HEK293T (cell line): Measurements from ENCODE around the gene PRLHR.

Source experiments
- CTCF ChIA-PET: fragments of 350-600 bp; formaldehyde crosslinking; extraction: SDS; loops from one replicate; lab custom pipeline; 2021; ENCODE audit warnings: antibody characterized with exemption, inconsistent platforms; lab: Yijun Ruan, JAX
- POLR2A ChIA-PET: fragments of 350-600 bp; formaldehyde crosslinking; extraction: SDS; loops from one replicate; lab custom pipeline; 2020; ENCODE audit warnings: antibody characterized with exemption, inconsistent platforms; lab: Yijun Ruan, JAX
- DNase-seq: peaks from one replicate; pipeline ENCODE4 v3.0.0; 2012; ENCODE audit warnings: mixed read lengths; ENCODE audit errors: extremely low spot score
- ARNT ChIP-seq: fragments of 450-650 bp; IDR thresholded peaks from 2 replicates; pipeline ENCODE4 v1.6.1; 2017; ENCODE audit warnings: mild to moderate bottlenecking
- BHLHE40 ChIP-seq: fragments of 450-650 bp; IDR thresholded peaks from 2 replicates; pipeline ENCODE4 v1.6.1; 2016; ENCODE audit warnings: mild to moderate bottlenecking, moderate library complexity, borderline replicate concordance
- CTBP1 ChIP-seq: fragments of 450-650 bp; IDR thresholded peaks from 2 replicates; pipeline ENCODE4 v1.6.1; 2016; ENCODE audit warnings: borderline replicate concordance
- ELF4 ChIP-seq: fragments of 450-650 bp; IDR thresholded peaks from 2 replicates; pipeline ENCODE4 v1.6.1; 2017; ENCODE audit warnings: antibody characterized with exemption
- FOXA1 ChIP-seq: fragments of 450-650 bp; IDR thresholded peaks from 2 replicates; pipeline ENCODE4 v1.6.1; 2016; ENCODE audit warnings: mild to moderate bottlenecking
- FOXK2 ChIP-seq: fragments of 450-650 bp; IDR thresholded peaks from 2 replicates; pipeline ENCODE4 v1.6.1; 2016; ENCODE audit warnings: mild to moderate bottlenecking
- FOXM1 ChIP-seq: fragments of 450-650 bp; IDR thresholded peaks from 2 replicates; pipeline ENCODE4 v1.6.1; 2017; ENCODE audit warnings: mild to moderate bottlenecking, borderline replicate concordance
- HDGF ChIP-seq: fragments of 450-650 bp; IDR thresholded peaks from 2 replicates; pipeline ENCODE4 v1.6.1; 2017; ENCODE audit warnings: antibody characterized with exemption, borderline replicate concordance
- L3MBTL2 ChIP-seq: fragments of 450-650 bp; conservative IDR thresholded peaks from 2 replicates; pipeline ENCODE4 v1.6.1; 2016; ENCODE audit warnings: mild to moderate bottlenecking
- LEF1 ChIP-seq: fragments of 450-650 bp; IDR thresholded peaks from 2 replicates; pipeline ENCODE4 v1.6.1; 2017; ENCODE audit warnings: mild to moderate bottlenecking, borderline replicate concordance
- NFRKB ChIP-seq: fragments of 450-650 bp; IDR thresholded peaks from 2 replicates; pipeline ENCODE4 v1.6.1; 2016; ENCODE audit warnings: mild to moderate bottlenecking, moderate library complexity
- PKNOX1 ChIP-seq: fragments of 450-650 bp; IDR thresholded peaks from 2 replicates; pipeline ENCODE4 v1.6.1; 2016
- SP1 ChIP-seq: fragments of 450-650 bp; IDR thresholded peaks from 2 replicates; pipeline ENCODE4 v1.6.1; 2017
- SUZ12 ChIP-seq: fragments of 450-650 bp; IDR thresholded peaks from 2 replicates; pipeline ENCODE4 v1.6.1; 2016; ENCODE audit warnings: mild to moderate bottlenecking
- TARDBP ChIP-seq: fragments of 450-650 bp; IDR thresholded peaks from 2 replicates; pipeline ENCODE4 v1.6.1; 2016
- ZNF384 ChIP-seq: fragments of 450-650 bp; IDR thresholded peaks from 2 replicates; pipeline ENCODE4 v1.6.1; 2016

PRLHR gene

GRCh38 chr10:118583611-118584010 is 11.8 kb downstream of the PRLHR start:
- ChIA-PET POLR2A (no interaction called here), CTCF (no interaction called here)
- TF ChIP-seq HDGF (no peak), CTBP1 (no peak), SUZ12 (no peak), TARDBP (no peak), PKNOX1 (no peak), NFRKB (no peak), FOXK2 (no peak), LEF1 (no peak), ZNF384 (no peak), FOXA1 (no peak)
- no peak for DNase-seq

- ChIA-PET POLR2A (no interaction called here), CTCF (no interaction called here)
- no peak for TF ChIP-seq L3MBTL2
- TF ChIP-seq NFRKB, result no peak
- no peak for TF ChIP-seq SP1
- no peak for TF ChIP-seq FOXA1
- no peak for TF ChIP-seq BHLHE40
- TF ChIP-seq SUZ12, result no peak
- TF ChIP-seq PKNOX1, result no peak
- no peak for TF ChIP-seq ZNF384
- no peak for TF ChIP-seq TARDBP
- no peak for TF ChIP-seq HDGF
- no peak for TF ChIP-seq FOXM1
- no peak for TF ChIP-seq ELF4
- TF ChIP-seq CTBP1, result no peak
- no peak for TF ChIP-seq FOXK2
- no peak for TF ChIP-seq ARNT
- no peak for TF ChIP-seq LEF1
- DNase-seq, result no peak
Measured at GRCh38 chr10:118582511-118582910, 12.9 kb downstream of the PRLHR start.

- POLR2A ChIA-PET, result no interaction called here
- no peak for DNase-seq
- CTCF ChIA-PET, result interaction anchor here (1.0 kb wide), 1 partner anchor 1131 kb away, joined by 4 read pairs; no protein-coding TSS in a partner anchor
- TF ChIP-seq FOXK2 (no peak), ELF4 (no peak), PKNOX1 (no peak), LEF1 (no peak), HDGF (no peak), FOXA1 (no peak), BHLHE40 (no peak), SUZ12 (no peak), NFRKB (no peak), L3MBTL2 (no peak), TARDBP (no peak), CTBP1 (no peak), ARNT (no peak), ZNF384 (no peak), SP1 (no peak), FOXM1 (no peak)
Measured at GRCh38 chr10:118581340-118581739, 14.1 kb downstream of the PRLHR start.

GRCh38 chr10:118580702-118581101 is 14.7 kb downstream of the PRLHR start:
- TF ChIP-seq ARNT (no peak), BHLHE40 (no peak), NFRKB (no peak)
- ChIA-PET POLR2A (no interaction called here), CTCF (interaction anchor here (1.0 kb wide), 1 partner anchor 1131 kb away, joined by 4 read pairs; no protein-coding TSS in a partner anchor)
- no peak for DNase-seq

- POLR2A ChIA-PET, result no interaction called here
- CTCF ChIA-PET, result no interaction called here
- no peak for TF ChIP-seq BHLHE40
- no peak for TF ChIP-seq CTBP1
- TF ChIP-seq FOXA1, result no peak
- no peak for TF ChIP-seq ARNT
- TF ChIP-seq ZNF384, result no peak
- no peak for TF ChIP-seq ELF4
- TF ChIP-seq LEF1, result no peak
- TF ChIP-seq NFRKB, result no peak
- no peak for TF ChIP-seq FOXM1
- TF ChIP-seq HDGF, result no peak
- no peak for TF ChIP-seq TARDBP
- DNase-seq, result no peak
Measured at GRCh38 chr10:118573512-118573911, 21.9 kb downstream of the PRLHR start.

GRCh38 chr10:118572256-118573041 is 23.0 kb downstream of the PRLHR start:
- ChIA-PET CTCF (no interaction called here), POLR2A (no interaction called here)
- TF ChIP-seq BHLHE40, result no peak
- no peak for TF ChIP-seq NFRKB
- no peak for TF ChIP-seq ARNT
- TF ChIP-seq FOXK2, result no peak
- no peak for TF ChIP-seq SUZ12
- no peak for TF ChIP-seq LEF1
- no peak for DNase-seq
